IgD-negative memory B cell (primary cell): ENCODE measurements around the gene BICRAL. TPM values are rescaled to one million over a fixed set of nuclear protein-coding genes. Genes with fewer than 3 reads are reported as not detected.
"Not testable (repeated sequence)": the region's sequence is repeated elsewhere in the genome, so short reads cannot be mapped to it uniquely, and the experiment has no call there.

Experiments
- H3K27ac Mint-ChIP-seq, 3 donors: one replicate each; pipeline ENCODE4 v1.8.0; 2020 to 2022; ENCODE audit warnings: mild to moderate bottlenecking in 3 of 3, mixed read lengths in 3 of 3, moderate library complexity in 1 of 3
- H3K27me3 Mint-ChIP-seq: one replicate; pipeline ENCODE4 v1.8.0; 2021; ENCODE audit warnings: mixed read lengths
- H3K36me3 Mint-ChIP-seq: one replicate; pipeline ENCODE4 v1.8.0; 2020; ENCODE audit warnings: mild to moderate bottlenecking, mixed read lengths
- H3K4me1 Mint-ChIP-seq, 3 donors: one replicate each; pipeline ENCODE4 v1.8.0; 2020 to 2022; ENCODE audit warnings: mixed read lengths in 3 of 3, mild to moderate bottlenecking in 1 of 3
- H3K4me3 Mint-ChIP-seq, 4 donors: one replicate each; pipeline ENCODE4 v1.8.0; 2020 to 2022; ENCODE audit warnings: mild to moderate bottlenecking in 4 of 4, mixed read lengths in 4 of 4, moderate library complexity in 3 of 4
- H3K9me3 Mint-ChIP-seq, 3 donors: one replicate each; pipeline ENCODE4 v1.8.0; 2020 to 2021; ENCODE audit warnings: mixed read lengths in 3 of 3, mild to moderate bottlenecking in 1 of 3
- polyA plus RNA-seq: library from polyadenylated mRNA; unstranded; fragments of 300-500 nt; fragmentation: Illumina TruSeq; gene quantifications from one replicate; pipeline ENCODE4 v1.2.3, GENCODE V29; 2021

BICRAL gene, protein sequence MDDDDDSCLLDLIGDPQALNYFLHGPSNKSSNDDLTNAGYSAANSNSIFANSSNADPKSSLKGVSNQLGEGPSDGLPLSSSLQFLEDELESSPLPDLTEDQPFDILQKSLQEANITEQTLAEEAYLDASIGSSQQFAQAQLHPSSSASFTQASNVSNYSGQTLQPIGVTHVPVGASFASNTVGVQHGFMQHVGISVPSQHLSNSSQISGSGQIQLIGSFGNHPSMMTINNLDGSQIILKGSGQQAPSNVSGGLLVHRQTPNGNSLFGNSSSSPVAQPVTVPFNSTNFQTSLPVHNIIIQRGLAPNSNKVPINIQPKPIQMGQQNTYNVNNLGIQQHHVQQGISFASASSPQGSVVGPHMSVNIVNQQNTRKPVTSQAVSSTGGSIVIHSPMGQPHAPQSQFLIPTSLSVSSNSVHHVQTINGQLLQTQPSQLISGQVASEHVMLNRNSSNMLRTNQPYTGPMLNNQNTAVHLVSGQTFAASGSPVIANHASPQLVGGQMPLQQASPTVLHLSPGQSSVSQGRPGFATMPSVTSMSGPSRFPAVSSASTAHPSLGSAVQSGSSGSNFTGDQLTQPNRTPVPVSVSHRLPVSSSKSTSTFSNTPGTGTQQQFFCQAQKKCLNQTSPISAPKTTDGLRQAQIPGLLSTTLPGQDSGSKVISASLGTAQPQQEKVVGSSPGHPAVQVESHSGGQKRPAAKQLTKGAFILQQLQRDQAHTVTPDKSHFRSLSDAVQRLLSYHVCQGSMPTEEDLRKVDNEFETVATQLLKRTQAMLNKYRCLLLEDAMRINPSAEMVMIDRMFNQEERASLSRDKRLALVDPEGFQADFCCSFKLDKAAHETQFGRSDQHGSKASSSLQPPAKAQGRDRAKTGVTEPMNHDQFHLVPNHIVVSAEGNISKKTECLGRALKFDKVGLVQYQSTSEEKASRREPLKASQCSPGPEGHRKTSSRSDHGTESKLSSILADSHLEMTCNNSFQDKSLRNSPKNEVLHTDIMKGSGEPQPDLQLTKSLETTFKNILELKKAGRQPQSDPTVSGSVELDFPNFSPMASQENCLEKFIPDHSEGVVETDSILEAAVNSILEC
- 4.7 TPM for polyA plus RNA-seq

DNA sequence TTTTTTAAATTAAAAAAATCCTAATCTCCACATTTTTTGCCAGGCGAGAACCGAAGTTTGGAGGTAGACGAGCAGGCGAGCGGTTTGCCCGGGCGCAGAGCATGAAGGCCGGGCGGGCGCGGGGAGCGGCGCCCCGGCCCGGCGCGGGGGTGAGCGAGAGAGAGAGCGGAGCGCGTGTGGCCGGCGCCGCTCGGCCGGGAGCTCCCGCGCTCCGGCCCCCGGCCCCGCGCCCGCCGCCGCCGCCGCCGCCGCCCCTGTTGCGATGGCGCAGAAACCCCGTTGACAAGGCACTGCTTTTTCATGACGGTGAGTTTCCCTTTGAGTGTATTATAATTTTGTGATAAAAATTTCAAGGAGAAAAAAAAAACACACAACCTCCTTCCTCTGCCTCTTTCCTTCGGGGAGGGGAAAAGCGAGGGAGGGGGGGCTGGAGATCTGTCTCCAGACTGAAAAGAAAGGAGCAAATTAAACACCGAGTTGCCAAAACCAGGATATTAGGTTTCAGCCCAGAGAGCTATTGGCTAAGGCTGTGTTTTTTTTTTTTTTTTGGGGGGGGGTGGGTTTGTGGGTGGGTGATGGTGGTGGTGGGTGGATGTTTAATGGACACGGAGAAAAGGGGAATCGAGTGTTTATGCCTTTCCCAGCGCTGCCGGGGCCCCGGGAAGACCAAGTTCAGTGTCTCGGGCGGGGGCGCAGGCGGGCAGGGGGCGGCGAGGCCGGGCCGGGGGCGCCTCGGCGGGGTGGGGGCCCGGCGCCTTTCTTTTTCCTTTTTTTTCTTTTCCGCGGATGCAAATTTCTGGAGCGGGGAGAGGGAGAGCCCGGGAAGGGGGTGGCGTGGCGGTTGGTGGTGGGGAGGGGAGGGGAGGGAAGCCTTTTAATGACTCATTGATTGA lies at the start of gene BICRAL:
Gene BICRAL, plus strand, starts transcription at position 257 of the 893 bp plus-strand sequence. CDS start 39,971 bp downstream, outside the sequence.
- no peaks in the 10 kb centered on the region for H3K27me3 Mint-ChIP-seq
- H3K27ac Mint-ChIP-seq = peak within 1 kb of the TSS in 2 of 3 donors; percentile 100

DNA sequence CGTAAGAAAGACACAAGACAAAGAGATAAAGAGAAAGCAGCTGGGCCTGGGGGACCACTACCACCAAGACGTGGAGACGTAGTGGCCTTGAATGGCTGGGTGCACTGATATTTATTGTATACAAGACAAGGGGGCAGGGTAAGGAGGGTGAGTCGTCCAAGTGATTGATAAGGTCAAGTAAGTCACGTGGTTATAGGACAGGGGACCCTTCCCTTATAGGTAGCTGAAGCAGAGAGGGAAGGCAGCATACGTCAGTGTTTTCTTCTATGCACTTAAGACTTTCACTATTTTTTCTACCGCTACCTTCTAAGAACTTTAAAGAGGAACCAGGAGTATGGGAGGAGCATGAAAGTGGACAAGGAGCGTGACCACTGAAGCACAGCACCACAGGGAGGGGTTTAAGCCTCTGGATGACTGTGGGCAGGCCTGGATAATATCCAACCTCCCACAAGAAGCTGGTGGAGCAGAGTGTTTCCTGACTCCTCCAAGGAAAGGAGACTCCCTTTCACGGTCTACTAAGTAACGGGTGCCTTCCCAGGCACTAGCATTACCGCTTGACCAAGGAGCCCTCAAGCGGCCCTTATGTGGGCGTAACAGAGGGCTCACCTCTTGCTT lies 47.9 kb upstream of the BICRAL start:
- peak overlapping the region in 1 of 4 donors; percentile 10 for H3K4me3 Mint-ChIP-seq
- not testable (repeated sequence) for H3K27me3 Mint-ChIP-seq

More for the DNA sequence above, at the start of gene BICRAL:
- peaks cover 27 to 53% (median 30%) of the 10 kb centered on the region in 3 donors for H3K4me1 Mint-ChIP-seq
- H3K36me3 Mint-ChIP-seq = peaks cover 1% of the 10 kb centered on the region
- H3K9me3 Mint-ChIP-seq = peaks cover 0 to 2% (median 0%) of the 10 kb centered on the region in 3 donors
- H3K4me3 Mint-ChIP-seq = peak within 1 kb of the TSS in 3 of 4 donors; percentile 96 to 100 (median 99)

DNA sequence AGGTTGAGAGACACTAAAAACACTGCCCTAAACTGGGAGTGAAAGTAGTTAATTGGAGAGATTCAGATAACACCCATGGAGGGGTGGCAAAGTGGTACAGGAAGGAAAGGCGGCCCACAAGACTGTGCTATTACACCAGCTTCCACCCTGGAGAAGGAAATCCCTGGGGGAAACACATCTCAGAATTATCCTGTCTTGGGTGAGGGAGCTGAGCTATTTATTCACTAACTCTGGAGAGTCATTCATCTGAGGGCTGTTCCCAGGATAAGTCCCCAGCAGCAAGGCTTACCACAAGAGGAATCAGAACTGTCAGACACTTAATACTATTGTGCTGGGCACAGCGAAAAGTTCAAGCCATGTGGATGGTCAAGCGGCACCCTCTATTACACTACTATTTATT lies 45.9 kb upstream of the BICRAL start:
- H3K4me1 Mint-ChIP-seq = peaks cover 0 to 2% (median 2%) of the 10 kb centered on the region in 3 donors
- H3K36me3 Mint-ChIP-seq = no peaks in the 10 kb centered on the region
- no peak overlapping the region for H3K4me3 Mint-ChIP-seq
- H3K27me3 Mint-ChIP-seq = peaks cover 2% of the 10 kb centered on the region
- H3K9me3 Mint-ChIP-seq = no peaks in the 10 kb centered on the region
- H3K27ac Mint-ChIP-seq = no peak overlapping the region

More for the DNA sequence above, 47.9 kb upstream of the BICRAL start:
- H3K27ac Mint-ChIP-seq, H3K9me3 Mint-ChIP-seq, H3K36me3 Mint-ChIP-seq, H3K4me1 Mint-ChIP-seq: not testable (repeated sequence)

DNA sequence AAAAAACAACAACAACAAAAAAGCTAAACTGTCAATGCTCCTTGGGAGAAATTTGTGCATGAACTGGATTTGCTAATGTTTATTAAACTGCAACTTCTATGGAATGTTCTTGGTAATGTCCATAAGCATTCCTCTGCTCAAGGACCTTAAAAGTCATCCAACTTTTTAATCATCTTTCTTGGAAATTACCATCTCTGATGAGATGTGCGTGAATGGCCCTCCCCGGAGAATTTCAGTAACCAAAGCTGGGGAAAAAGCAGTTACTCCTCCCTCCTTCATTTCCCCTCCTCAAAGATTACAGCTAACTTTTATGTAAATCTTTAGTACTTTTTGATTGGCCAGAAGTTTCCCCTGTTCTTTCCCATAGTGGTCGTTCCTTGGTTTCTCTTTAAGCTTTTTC lies 41.1 kb upstream of the BICRAL start:
- peak overlapping the region in 1 of 3 donors; percentile 45 for H3K27ac Mint-ChIP-seq
- H3K4me3 Mint-ChIP-seq = peak overlapping the region in 1 of 4 donors; percentile 53
- peaks cover 2% of the 10 kb centered on the region for H3K27me3 Mint-ChIP-seq
- H3K36me3 Mint-ChIP-seq = peaks cover 3% of the 10 kb centered on the region
- H3K9me3 Mint-ChIP-seq = no peaks in the 10 kb centered on the region
- H3K4me1 Mint-ChIP-seq = peaks cover 2 to 14% (median 10%) of the 10 kb centered on the region in 3 donors

DNA sequence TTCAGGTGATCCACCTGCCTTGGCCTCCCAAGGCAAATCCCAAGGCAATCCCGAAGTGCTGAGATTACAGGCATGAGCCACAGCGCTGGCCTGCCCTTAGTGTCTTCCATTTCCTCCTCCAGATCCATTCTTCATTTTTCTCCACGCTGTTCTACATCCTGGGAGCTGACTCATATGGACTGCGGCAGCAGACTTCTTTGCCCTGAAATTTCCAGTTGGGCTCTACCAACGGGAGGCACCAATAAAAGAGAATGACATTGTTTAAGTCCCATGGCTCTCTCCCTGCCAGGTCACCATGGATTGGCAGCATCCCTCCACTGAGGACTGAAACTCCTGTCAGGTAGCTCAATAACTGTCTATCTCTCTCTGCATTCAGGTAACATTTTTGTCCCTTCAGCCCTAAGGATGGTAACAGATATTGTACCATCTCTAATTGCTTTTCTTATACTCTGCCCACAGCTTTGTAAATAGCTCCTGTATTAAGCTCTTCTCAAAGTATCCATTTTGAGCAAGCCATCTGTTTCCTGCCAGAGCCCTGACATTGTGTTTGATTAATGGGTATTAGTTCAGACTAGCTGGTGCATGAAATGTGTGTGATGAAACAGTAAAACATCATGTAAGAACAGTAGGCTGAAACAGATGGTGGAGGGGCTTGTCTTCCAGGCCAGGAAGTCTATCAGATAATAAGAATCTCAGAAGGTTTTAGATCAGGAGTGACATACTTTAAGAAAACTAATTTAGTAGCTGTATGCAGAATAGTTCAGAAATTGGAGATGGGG lies 39.5 kb upstream of the BICRAL start:
- peaks cover 2% of the 10 kb centered on the region for H3K27me3 Mint-ChIP-seq
- peak overlapping the region in 1 of 3 donors; percentile 93 for H3K27ac Mint-ChIP-seq
- peaks cover 7 to 15% (median 12%) of the 10 kb centered on the region in 3 donors for H3K4me1 Mint-ChIP-seq
- H3K4me3 Mint-ChIP-seq = peak overlapping the region; percentile 44 to 81 (median 60)
- H3K9me3 Mint-ChIP-seq = no peaks in the 10 kb centered on the region
- peaks cover 4% of the 10 kb centered on the region for H3K36me3 Mint-ChIP-seq

DNA sequence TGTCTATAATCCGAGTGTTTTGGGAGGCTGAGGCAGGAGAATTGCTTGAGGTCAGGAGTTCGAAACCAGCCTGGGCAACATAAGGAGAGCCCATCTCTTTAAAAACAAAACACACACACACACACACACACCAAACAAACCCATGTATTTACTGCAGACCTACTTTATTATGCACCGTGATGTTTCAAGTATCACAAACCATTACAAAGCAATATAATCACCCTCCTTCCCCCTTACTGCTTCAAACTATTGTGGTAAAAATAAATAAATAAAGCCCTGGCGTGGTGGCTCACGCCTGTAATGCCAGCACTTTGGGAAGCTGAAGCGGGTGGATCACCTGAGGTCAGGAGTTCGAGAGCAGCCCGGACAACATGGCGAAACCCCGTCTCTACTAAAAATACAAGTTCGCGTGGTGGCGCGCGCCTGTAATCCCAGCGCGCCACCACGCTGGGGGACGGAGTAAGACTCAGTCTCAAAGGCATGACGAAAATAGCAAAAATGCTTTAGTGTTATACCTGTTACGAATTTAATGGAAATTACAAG lies 37.4 kb upstream of the BICRAL start:
- H3K27me3 Mint-ChIP-seq = no peaks in the 10 kb centered on the region
- peaks cover 14 to 30% (median 27%) of the 10 kb centered on the region in 3 donors for H3K4me1 Mint-ChIP-seq
- peak overlapping the region; percentile 93 to 100 (median 100) for H3K4me3 Mint-ChIP-seq
- H3K36me3 Mint-ChIP-seq = peaks cover 4% of the 10 kb centered on the region
- peak overlapping the region in 1 of 3 donors; percentile 39 for H3K27ac Mint-ChIP-seq
- H3K9me3 Mint-ChIP-seq = no peaks in the 10 kb centered on the region

DNA sequence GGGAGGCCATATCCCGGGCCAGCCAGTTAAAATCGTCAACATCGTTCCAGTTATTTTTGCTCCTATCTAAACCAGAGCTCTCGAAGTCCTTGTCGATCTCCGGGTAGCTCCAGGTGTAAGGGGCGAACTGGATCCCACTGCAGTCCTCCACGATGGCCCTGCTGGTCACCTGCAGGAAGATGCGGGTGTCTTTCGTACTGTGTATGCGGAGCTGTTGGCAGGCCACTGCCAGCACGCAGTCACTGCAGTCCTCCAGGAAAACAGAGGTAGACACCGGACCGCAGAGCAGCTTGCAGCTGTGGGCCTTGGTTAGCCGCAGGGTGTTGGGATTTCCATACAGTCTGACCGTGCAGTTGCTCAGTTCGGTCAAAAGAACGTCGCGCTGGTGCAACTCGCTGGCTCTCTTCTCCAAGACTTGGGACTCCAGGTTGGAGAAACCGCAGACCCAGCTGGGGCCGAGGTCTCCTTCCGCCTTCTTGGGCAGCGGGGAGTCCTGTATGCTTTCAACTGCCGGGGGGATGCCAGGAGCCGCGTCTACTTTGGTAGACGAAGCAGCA lies 36.7 kb upstream of the BICRAL start:
- Mint-ChIP-seq H3K27ac (peak overlapping the region in 2 of 3 donors; percentile 23 to 99), H3K9me3 (no peaks in the 10 kb centered on the region), H3K36me3 (peaks cover 4% of the 10 kb centered on the region), H3K4me3 (peak overlapping the region; percentile 93 to 100 (median 100)), H3K27me3 (no peaks in the 10 kb centered on the region), H3K4me1 (peaks cover 14 to 30% (median 27%) of the 10 kb centered on the region in 3 donors)

DNA sequence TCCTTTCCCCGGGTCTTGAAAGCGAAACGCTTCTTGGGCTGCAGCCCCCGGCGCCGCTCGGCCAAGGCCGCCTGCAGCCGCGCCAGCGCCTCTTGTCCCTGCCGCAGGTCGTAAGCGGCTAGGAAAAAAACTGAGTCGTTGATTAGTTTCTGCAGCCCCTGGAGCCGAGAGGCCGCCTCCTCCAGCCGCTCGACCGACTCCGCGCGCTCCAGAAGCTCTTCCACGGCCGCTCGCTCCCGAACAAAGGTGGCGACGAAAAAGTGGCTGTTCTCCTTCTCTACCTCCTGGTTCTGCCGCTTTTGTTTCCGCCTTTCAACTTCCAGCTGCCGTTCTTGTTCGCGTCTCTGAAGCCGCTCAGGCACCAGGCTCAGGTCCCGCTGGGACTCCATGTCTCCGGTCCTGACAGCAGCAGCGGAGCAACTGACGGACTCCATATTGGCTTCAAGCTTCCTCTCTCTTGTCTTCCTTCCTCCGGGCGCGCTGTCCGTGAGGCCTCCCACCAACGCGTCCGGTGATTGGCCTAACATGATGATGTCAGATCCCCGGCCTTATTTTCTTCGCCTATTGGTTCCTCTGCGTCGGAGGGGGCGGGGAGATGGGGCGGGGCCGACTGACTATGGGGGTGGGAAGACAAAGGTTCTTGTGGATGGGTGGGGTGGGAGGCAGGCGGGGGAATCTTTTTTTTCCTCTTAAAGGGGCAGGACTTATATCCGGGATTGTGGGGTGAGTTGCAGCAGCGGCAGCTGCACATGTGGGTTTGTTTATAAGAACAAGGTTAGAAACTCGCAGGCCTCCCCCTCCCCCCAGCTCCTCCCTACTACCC lies 36.0 kb upstream of the BICRAL start, which contains the start of gene TBCC:
Gene TBCC, minus strand, starts transcription at position 464 of the 823 bp plus-strand sequence. Its CDS starts 30 bp downstream, at position 434.
- peaks cover 14 to 28% (median 25%) of the 10 kb centered on the region in 3 donors for H3K4me1 Mint-ChIP-seq
- H3K27me3 Mint-ChIP-seq = no peaks in the 10 kb centered on the region
- H3K27ac Mint-ChIP-seq = peak within 1 kb of the TSS; percentile 74 to 99 (median 95)
- peak within 1 kb of the TSS; percentile 93 to 100 (median 100) for H3K4me3 Mint-ChIP-seq
- H3K9me3 Mint-ChIP-seq = no peaks in the 10 kb centered on the region
- H3K36me3 Mint-ChIP-seq = peaks cover 4% of the 10 kb centered on the region

DNA sequence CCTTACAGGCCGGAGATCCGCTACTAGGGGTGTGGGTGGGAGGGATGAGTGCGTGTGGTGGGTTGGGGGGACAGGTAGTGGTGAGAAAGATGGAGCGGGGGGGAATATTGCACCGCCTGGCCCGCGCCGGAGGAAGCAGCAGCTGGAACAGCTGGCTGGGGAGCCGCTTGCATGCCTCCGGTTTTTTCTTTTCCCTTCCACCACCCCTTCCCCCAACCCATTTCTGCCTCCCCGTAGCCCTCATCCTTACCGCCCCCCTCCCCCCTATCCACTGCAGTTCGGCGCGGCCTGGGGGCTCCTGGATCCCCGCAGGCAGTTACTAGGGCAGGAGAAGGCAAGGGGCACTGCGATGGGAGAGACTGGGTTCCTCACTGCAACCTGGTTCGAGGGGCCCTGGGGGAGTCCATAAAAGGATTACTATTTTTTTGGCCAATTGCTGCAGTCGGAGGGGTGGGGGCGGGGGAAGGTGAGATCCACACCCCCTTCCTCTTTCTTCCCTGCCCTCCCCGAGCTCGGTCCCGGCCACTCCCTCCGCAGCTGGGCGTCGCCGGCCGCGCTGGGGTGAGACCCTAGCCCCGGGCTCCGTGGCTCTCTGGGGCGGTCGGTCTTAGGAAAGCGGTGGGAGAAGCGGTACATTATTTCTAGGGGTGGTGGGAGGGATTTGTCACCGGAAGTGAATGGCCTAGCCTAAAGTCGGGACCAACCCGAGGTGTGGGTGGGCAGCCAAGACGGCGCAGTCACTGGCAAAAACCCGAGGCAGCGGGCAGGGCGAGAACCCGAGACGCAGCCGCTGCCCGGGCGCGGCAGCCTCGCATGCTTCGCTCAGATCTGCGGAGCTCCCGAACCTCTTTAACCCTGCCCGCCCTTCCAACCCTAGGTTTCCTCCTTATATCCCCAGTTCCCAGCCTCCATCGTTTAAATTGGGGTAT lies 35.1 kb upstream of the BICRAL start:
- H3K4me3 Mint-ChIP-seq = peak overlapping the region; percentile 93 to 100 (median 100)
- H3K9me3 Mint-ChIP-seq = no peaks in the 10 kb centered on the region
- peak overlapping the region; percentile 74 to 95 (median 95) for H3K27ac Mint-ChIP-seq
- H3K27me3 Mint-ChIP-seq = no peaks in the 10 kb centered on the region
- peaks cover 4% of the 10 kb centered on the region for H3K36me3 Mint-ChIP-seq
- H3K4me1 Mint-ChIP-seq = peaks cover 14 to 28% (median 25%) of the 10 kb centered on the region in 3 donors

DNA sequence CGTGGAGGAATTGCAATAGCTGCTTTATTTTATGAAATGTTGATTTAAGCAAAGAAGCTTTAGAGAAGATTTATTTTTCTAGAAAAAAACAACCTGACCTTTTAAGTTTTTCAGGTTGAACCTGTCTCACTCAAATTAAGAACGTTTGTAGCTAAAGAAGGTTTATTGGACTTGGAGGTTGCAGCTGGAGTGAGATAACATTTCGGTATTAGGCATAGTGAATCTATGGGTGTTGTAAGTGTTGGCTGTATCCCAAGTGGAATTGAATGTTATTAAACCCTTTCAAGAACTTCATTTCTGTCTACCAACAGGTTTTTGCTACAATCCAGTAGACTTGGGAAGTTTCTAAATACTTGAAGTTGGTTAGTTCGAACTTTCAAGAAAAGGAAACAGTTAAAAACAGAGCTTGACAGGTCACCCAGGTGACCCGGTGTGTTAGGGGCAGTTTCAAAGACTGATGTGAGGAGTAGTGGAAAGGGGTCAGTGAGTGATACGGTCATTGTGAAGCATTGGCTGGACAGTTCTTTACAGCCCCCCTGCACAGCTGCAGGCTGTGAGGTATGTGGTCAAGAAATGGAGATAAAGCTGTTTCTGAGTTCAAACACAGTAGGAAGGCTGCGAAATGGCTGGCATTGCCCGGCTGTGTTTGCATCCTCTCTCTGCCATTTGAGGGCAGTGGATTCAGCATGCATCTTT lies 33.5 kb upstream of the BICRAL start:
- H3K4me3 Mint-ChIP-seq = peak overlapping the region; percentile 93 to 100 (median 100)
- H3K36me3 Mint-ChIP-seq = peaks cover 2% of the 10 kb centered on the region
- peaks cover 14 to 26% (median 24%) of the 10 kb centered on the region in 3 donors for H3K4me1 Mint-ChIP-seq
- H3K27me3 Mint-ChIP-seq = no peaks in the 10 kb centered on the region
- H3K9me3 Mint-ChIP-seq = no peaks in the 10 kb centered on the region
- H3K27ac Mint-ChIP-seq = peak overlapping the region; percentile 55 to 95 (median 74)
